SU-DHL-6 (cell line): ENCODE measurements around the gene NR2F6.

Experiments used
- EZH2phosphoT487 ChIP-seq: fragments of 200-600 bp; sonication (generic), shearing (Covaris generic); conservative IDR thresholded peaks from 2 replicates; pipeline ENCODE4 v1.6.1; 2018; ENCODE audit warnings: mild to moderate bottlenecking, antibody characterized with exemption, low read length, moderate library complexity, mixed read lengths
- TF ChIP-seq, protein P1 (sequence below): fragments of 200-600 bp; sonication (generic); IDR thresholded peaks from one replicate; pipeline ENCODE4 v1.5.1; 2017; ENCODE audit warnings: antibody characterized with exemption, mild to moderate bottlenecking, low read length, moderate library complexity; ENCODE audit not compliant: insufficient read depth, poor library complexity, severe bottlenecking

DNA sequence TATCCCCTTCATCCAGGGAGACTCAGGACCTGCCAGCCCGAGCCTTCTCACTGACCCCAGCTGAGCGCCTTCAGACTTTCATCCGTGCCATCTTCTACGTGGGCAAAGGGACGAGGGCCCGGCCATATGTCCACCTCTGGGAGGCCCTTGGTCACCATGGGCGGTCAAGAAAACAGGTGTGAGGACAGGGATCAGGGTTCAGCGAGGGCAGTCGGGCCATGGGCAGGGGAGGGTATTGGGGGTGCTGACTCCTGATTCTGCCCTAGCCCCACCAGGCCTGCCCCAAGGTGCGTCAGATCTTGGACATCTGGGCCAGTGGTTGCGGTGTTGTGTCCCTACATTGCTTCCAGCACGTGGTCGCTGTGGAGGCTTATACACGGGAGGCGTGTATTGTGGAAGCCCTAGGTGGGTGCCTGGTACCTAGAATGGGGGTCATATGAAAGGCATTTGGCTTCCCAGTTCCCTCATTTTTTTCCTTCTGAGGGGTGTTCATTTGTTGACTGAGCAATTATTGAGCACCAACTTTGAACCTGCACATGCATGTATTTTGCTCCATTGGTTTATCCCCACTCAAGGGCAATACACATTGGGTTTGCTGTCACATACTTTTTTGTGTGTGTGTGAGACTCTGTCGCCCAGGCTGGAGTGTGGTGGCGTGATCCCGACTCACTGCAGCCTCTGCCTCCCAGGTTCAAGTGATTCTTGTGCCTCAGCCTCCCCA, 39.9 kb upstream of the NR2F6 start:
- TF ChIP-seq, protein P1, sequence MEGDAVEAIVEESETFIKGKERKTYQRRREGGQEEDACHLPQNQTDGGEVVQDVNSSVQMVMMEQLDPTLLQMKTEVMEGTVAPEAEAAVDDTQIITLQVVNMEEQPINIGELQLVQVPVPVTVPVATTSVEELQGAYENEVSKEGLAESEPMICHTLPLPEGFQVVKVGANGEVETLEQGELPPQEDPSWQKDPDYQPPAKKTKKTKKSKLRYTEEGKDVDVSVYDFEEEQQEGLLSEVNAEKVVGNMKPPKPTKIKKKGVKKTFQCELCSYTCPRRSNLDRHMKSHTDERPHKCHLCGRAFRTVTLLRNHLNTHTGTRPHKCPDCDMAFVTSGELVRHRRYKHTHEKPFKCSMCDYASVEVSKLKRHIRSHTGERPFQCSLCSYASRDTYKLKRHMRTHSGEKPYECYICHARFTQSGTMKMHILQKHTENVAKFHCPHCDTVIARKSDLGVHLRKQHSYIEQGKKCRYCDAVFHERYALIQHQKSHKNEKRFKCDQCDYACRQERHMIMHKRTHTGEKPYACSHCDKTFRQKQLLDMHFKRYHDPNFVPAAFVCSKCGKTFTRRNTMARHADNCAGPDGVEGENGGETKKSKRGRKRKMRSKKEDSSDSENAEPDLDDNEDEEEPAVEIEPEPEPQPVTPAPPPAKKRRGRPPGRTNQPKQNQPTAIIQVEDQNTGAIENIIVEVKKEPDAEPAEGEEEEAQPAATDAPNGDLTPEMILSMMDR = no peak
- no peak for TF ChIP-seq EZH2phosphoT487
